SU-DHL-6 (cell line): ENCODE measurements around the gene AKR1B1.

Experiments
- H2AFZ ChIP-seq: fragments of 200-600 bp; sonication (generic); 2 replicates; pipeline ENCODE4 v1.6.1; 2014; ENCODE audit warnings: low read depth, mild to moderate bottlenecking, moderate library complexity, mixed read lengths, antibody characterized with exemption, low read length; ENCODE audit not compliant: severe bottlenecking
- H3F3A ChIP-seq: fragments of 200-600 bp; shearing (Covaris generic); 2 replicates; pipeline ENCODE4 v1.6.0; 2016; ENCODE audit warnings: antibody characterized with exemption, mild to moderate bottlenecking; ENCODE audit not compliant: insufficient read depth
- H3K27ac ChIP-seq: fragments of 200-600 bp; sonication (generic); 2 replicates; pipeline ENCODE4 v1.5.1; 2016; ENCODE audit warnings: low read depth, mild to moderate bottlenecking, low read length, moderate library complexity, mixed read lengths
- H3K27me3 ChIP-seq: fragments of 200-600 bp; sonication (generic), shearing (Covaris generic); 2 replicates; pipeline ENCODE4 v1.6.0; 2014; ENCODE audit warnings: mild to moderate bottlenecking, low read length
- H3K36me3 ChIP-seq: fragments of 200-600 bp; sonication (generic); 2 replicates; pipeline ENCODE4 v1.6.1; 2014; ENCODE audit warnings: mild to moderate bottlenecking, low read length, mixed read lengths
- H3K4me2 ChIP-seq: fragments of 300-600, 200-600 bp; shearing (Covaris generic), sonication (generic); 2 replicates; pipeline ENCODE4 v1.6.0; 2014; ENCODE audit warnings: low read length, low read depth, mild to moderate bottlenecking; ENCODE audit not compliant: poor library complexity, severe bottlenecking
- H3K4me3 ChIP-seq: fragments of 200-600 bp; sonication (generic); 2 replicates; pipeline ENCODE4 v1.5.1; 2014; ENCODE audit warnings: antibody characterized with exemption, low read length, mild to moderate bottlenecking, mixed read lengths; ENCODE audit not compliant: insufficient read depth, poor library complexity, severe bottlenecking
- H3K79me2 ChIP-seq: fragments of 200-600 bp; sonication (generic); 2 replicates; pipeline ENCODE4 v1.6.1; 2014; ENCODE audit warnings: mild to moderate bottlenecking, low read length, moderate library complexity; ENCODE audit not compliant: insufficient read depth
- H3K9ac ChIP-seq: fragments of 200-600 bp; sonication (generic); 2 replicates; pipeline ENCODE4 v1.7.0; 2014; ENCODE audit warnings: mild to moderate bottlenecking, low read length
- H3K9me2 ChIP-seq: fragments of 200-600 bp; sonication (generic); replicated peaks from 2 replicates; pipeline ENCODE4 v1.6.1; 2014; ENCODE audit warnings: low read length; ENCODE audit not compliant: insufficient read depth
- H3K9me3 ChIP-seq: fragments of 200-600 bp; sonication (generic); 2 replicates; pipeline ENCODE4 v1.6.1; 2014; ENCODE audit warnings: low read length, mixed read lengths; ENCODE audit not compliant: insufficient read depth
- H4K20me1 ChIP-seq: fragments of 200-600 bp; sonication (generic); 2 replicates; pipeline ENCODE4 v1.6.1; 2014; ENCODE audit warnings: low read depth, mild to moderate bottlenecking, antibody characterized with exemption, low read length, moderate library complexity, mixed read lengths
- EZH2phosphoT487 ChIP-seq: fragments of 200-600 bp; sonication (generic), shearing (Covaris generic); conservative IDR thresholded peaks from 2 replicates; pipeline ENCODE4 v1.6.1; 2018; ENCODE audit warnings: mild to moderate bottlenecking, antibody characterized with exemption, low read length, moderate library complexity, mixed read lengths
- TF ChIP-seq, protein P1 (sequence below): fragments of 200-600 bp; sonication (generic); IDR thresholded peaks from one replicate; pipeline ENCODE4 v1.5.1; 2017; ENCODE audit warnings: antibody characterized with exemption, mild to moderate bottlenecking, low read length, moderate library complexity; ENCODE audit not compliant: insufficient read depth, poor library complexity, severe bottlenecking

The AKR1B1 gene

DNA sequence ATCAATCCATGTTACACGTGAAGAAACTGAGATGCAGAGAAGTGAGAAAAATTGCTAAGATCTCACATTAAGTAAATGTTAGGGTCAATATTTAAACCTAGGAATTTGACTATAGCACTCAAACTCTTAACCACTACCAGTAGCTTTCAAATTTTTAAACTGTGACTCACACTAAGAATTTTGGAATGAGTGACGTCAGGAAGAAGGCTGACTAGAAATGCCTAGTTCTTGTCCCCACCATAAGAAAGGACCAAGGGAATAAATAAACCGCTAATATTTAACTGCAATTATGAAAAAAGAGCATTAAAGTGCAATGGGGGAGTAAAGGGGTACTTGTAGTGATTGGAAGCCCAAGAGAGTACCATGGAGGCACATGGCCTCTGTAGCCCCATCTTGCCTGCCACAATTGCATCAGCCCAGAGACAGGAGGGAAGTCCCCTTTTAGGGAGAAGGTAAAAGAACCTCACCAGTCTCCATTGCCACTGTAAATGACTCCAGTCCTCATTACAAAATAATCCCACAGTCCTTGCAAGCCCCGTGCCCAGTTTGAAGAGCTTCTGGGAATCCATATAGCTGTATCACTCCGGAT lies 3.5 kb upstream of the AKR1B1 start:
- H3K9me2 ChIP-seq: no peaks in the 10 kb centered on the region
- H3K27me3 ChIP-seq: no peaks in the 10 kb centered on the region
- no peak overlapping the region for H3K4me3 ChIP-seq
- TF ChIP-seq, protein P1, sequence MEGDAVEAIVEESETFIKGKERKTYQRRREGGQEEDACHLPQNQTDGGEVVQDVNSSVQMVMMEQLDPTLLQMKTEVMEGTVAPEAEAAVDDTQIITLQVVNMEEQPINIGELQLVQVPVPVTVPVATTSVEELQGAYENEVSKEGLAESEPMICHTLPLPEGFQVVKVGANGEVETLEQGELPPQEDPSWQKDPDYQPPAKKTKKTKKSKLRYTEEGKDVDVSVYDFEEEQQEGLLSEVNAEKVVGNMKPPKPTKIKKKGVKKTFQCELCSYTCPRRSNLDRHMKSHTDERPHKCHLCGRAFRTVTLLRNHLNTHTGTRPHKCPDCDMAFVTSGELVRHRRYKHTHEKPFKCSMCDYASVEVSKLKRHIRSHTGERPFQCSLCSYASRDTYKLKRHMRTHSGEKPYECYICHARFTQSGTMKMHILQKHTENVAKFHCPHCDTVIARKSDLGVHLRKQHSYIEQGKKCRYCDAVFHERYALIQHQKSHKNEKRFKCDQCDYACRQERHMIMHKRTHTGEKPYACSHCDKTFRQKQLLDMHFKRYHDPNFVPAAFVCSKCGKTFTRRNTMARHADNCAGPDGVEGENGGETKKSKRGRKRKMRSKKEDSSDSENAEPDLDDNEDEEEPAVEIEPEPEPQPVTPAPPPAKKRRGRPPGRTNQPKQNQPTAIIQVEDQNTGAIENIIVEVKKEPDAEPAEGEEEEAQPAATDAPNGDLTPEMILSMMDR: no peak
- no peak for TF ChIP-seq EZH2phosphoT487
- H3K36me3 ChIP-seq: no peaks in the 10 kb centered on the region
- H3K27ac ChIP-seq: no peak overlapping the region
- no peaks in the 10 kb centered on the region for H4K20me1 ChIP-seq
- H3K79me2 ChIP-seq: peaks cover 11% of the 10 kb centered on the region
- no peak overlapping the region for H3K9ac ChIP-seq
- H3F3A ChIP-seq: no peaks in the 10 kb centered on the region
- H2AFZ ChIP-seq: no peak overlapping the region
- 0 out of 2 replicates have a peak, but pooled peaks cover 5% of the 10 kb centered on the region for H3K9me3 ChIP-seq
- H3K4me2 ChIP-seq: no peak overlapping the region

DNA sequence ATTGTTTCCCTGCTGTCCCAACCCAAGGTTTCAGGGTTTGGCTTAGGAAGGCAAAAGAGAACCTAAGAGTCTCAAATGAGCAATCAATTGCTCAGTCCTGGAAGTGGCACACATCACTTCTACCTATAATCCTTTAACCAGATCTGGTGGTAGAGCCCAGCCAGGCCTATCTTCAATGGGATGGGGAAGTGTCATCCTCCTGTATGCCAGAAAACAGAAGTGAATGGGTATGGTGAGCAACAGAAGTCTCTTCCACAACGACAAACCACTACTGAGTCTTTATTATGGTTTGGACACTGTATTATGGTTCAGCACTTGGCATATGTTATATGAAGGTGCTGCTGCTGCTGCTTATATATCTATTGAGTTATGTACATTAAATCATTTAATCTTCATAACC lies 3.0 kb upstream of the AKR1B1 start:
- H3K36me3 ChIP-seq: no peaks in the 10 kb centered on the region
- no peaks in the 10 kb centered on the region for H3F3A ChIP-seq
- no peak overlapping the region for H3K4me3 ChIP-seq
- H3K27ac ChIP-seq: no peak overlapping the region
- TF ChIP-seq EZH2phosphoT487: no peak
- TF ChIP-seq, protein P1: no peak
- H3K27me3 ChIP-seq: no peaks in the 10 kb centered on the region
- H2AFZ ChIP-seq: no peak overlapping the region
- no peaks in the 10 kb centered on the region for H4K20me1 ChIP-seq
- 0 out of 2 replicates have a peak, but pooled peaks cover 5% of the 10 kb centered on the region for H3K9me3 ChIP-seq
- no peak overlapping the region for H3K4me2 ChIP-seq
- H3K9ac ChIP-seq: no peak overlapping the region
- H3K79me2 ChIP-seq: peaks cover 13% of the 10 kb centered on the region
- no peaks in the 10 kb centered on the region for H3K9me2 ChIP-seq

DNA sequence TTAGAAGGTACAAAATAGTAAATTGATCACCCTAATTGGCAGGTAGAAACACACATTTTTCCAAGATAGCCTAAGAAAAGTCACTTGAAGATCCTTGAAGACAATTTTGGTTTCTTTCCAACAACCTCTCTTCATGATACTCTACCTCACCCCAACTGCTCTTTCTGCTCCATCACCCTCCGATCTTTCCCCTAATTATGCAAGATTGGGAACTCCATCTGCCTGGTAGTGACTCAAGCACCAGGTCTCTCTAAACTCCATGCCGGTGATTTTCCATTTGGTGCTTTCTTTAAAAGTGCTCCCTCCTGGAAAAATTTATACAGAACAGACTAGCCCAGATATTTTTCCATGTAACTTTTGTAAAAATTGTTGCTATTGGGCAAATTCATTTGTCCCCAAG lies 1.1 kb upstream of the AKR1B1 start:
- Histone ChIP-seq H3F3A (no peaks in the 10 kb centered on the region), H2AFZ (peak overlapping the region; percentile 93), H3K4me3 (no peak overlapping the region), H3K36me3 (no peaks in the 10 kb centered on the region), H3K27ac (no peak overlapping the region), H3K9me2 (no peaks in the 10 kb centered on the region), H3K9me3 (0 out of 2 replicates have a peak, but pooled peaks cover 5% of the 10 kb centered on the region), H3K4me2 (peak overlapping the region; percentile 82), H4K20me1 (no peaks in the 10 kb centered on the region), H3K27me3 (no peaks in the 10 kb centered on the region), H3K79me2 (peaks cover 23% of the 10 kb centered on the region), H3K9ac (no peak overlapping the region)
- TF ChIP-seq, protein P1: no peak
- no peak for TF ChIP-seq EZH2phosphoT487
